ENCODE measurements around the gene KIF1A.

GRCh38 chr2:240713071-240713927, 106.7 kb downstream of the KIF1A start:
- TF ChIP-seq FOSL1 (CRISPR knock-in tag; IDR thresholded peaks at IDR 0.05; ENCODE audit: borderline replicate concordance) (no peak), AHR (CRISPR knock-in tag; IDR thresholded peaks at IDR 0.05) (no peak), CTCF (CRISPR knock-in tag; IDR thresholded peaks at IDR 0.05) (no peak), THAP9 (CRISPR knock-in tag; IDR thresholded peaks at IDR 0.05; ENCODE audit: borderline replicate concordance) (no peak), ZNF180 (CRISPR knock-in tag; IDR thresholded peaks at IDR 0.05; ENCODE audit: borderline replicate concordance, low read depth) (no peak), ZBTB7B (CRISPR knock-in tag; IDR thresholded peaks at IDR 0.05) (no peak), ESRRA (CRISPR knock-in tag; IDR thresholded peaks at IDR 0.05; ENCODE audit: low read depth) (no peak), ZNF124 (CRISPR knock-in tag; IDR thresholded peaks at IDR 0.05) (no peak), ZNF770 (CRISPR knock-in tag; IDR thresholded peaks at IDR 0.05) (no peak), ZNF468 (CRISPR knock-in tag; IDR thresholded peaks at IDR 0.05) (no peak), KLF9 (CRISPR knock-in tag; IDR thresholded peaks at IDR 0.05; ENCODE audit: low read depth) (no peak)
